Progenitor cell of endocrine pancreas (in vitro differentiated cells): ENCODE data around the gene STK32B. TPM values are rescaled to one million over a fixed set of nuclear protein-coding genes. Genes with fewer than 3 reads are reported as not detected.

Experiments used
- DNase-seq: peaks from one replicate; pipeline ENCODE4 v3.0.0; 2021; ENCODE audit warnings: low spot score; ENCODE audit not compliant: unreplicated experiment
- H3K27ac Mint-ChIP-seq: 2 replicates; pipeline ENCODE4 v1.8.0; 2021; ENCODE audit warnings: mild to moderate bottlenecking, moderate library complexity, mixed read lengths
- H3K27me3 Mint-ChIP-seq: 2 replicates; pipeline ENCODE4 v1.8.0; 2021; ENCODE audit warnings: mixed read lengths
- H3K36me3 Mint-ChIP-seq: 2 replicates; pipeline ENCODE4 v1.8.0; 2022; ENCODE audit warnings: mixed read lengths; ENCODE audit not compliant: insufficient read depth
- H3K4me1 Mint-ChIP-seq: 2 replicates; pipeline ENCODE4 v1.8.0; 2021; ENCODE audit warnings: low read depth, mixed read lengths
- H3K4me3 Mint-ChIP-seq: 2 replicates; pipeline ENCODE4 v1.8.0; 2021; ENCODE audit warnings: low read depth, mild to moderate bottlenecking, moderate library complexity, mixed read lengths
- H3K9me3 Mint-ChIP-seq: 2 replicates; pipeline ENCODE4 v1.8.0; 2021; ENCODE audit warnings: low read depth, mixed read lengths
- total RNA-seq: library from RNA; stranded (reverse); gene quantifications from 2 replicates; pipeline ENCODE4 v1.2.1, GENCODE V29; 2021
- TF ChIP-seq, protein P1 (sequence below): fragments of 200-600 bp; sonication (generic); IDR thresholded peaks from one replicate; pipeline ENCODE4 v1.5.0; 2021; ENCODE audit warnings: antibody characterized with exemption, mild to moderate bottlenecking; ENCODE audit not compliant: unreplicated experiment

STK32B gene
- total RNA-seq, 1 donor from 2014 or later = 0.36 TPM

DNA sequence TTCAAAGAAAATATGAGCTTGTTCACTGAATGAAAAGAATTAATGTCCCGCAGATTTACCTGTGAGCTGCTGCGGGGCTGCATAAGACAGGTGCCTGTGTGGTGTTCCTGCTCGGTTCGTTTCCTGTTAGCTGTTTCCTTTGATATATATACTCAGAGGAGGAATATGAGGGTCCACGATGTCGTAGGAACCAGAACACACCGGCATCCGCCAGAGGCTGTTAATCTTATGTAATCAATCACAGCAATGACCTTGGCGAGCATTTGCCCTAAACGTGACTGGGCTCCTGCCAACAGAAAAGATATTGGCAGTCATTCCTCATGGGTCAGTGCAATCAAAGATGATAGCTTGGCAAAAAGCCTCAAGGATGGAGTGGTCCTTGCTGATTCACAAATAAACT lies 396.9 kb downstream of the STK32B start:
- Mint-ChIP-seq H3K4me3 (no peak overlapping the region), H3K36me3 (no peaks in the 10 kb centered on the region), H3K9me3 (no peaks in the 10 kb centered on the region), H3K27me3 (no peaks in the 10 kb centered on the region), H3K4me1 (no peaks in the 10 kb centered on the region), H3K27ac (no peak overlapping the region)
- DNase-seq = no peak
- TF ChIP-seq, protein P1, sequence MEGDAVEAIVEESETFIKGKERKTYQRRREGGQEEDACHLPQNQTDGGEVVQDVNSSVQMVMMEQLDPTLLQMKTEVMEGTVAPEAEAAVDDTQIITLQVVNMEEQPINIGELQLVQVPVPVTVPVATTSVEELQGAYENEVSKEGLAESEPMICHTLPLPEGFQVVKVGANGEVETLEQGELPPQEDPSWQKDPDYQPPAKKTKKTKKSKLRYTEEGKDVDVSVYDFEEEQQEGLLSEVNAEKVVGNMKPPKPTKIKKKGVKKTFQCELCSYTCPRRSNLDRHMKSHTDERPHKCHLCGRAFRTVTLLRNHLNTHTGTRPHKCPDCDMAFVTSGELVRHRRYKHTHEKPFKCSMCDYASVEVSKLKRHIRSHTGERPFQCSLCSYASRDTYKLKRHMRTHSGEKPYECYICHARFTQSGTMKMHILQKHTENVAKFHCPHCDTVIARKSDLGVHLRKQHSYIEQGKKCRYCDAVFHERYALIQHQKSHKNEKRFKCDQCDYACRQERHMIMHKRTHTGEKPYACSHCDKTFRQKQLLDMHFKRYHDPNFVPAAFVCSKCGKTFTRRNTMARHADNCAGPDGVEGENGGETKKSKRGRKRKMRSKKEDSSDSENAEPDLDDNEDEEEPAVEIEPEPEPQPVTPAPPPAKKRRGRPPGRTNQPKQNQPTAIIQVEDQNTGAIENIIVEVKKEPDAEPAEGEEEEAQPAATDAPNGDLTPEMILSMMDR = no peak

DNA sequence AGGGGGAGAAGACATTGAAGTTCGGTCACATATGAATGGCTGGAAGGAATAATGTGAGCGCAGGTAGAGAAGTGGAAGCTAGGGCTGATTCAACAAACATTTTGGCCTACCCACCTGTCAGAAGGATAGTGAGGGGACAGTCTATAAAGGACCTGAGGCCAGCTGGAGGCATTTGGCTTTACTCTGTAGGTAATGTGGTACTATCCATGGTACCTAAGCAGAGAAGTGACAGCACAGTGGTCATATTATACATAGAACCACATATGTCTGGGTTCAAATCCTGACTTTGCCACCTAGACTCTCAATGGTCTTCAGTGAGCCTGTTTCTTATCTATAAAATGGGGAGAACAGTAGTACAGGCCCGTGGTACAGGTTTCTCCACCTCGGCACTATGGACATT lies 400.0 kb downstream of the STK32B start:
- H3K4me1 Mint-ChIP-seq = no peaks in the 10 kb centered on the region
- TF ChIP-seq, protein P1 = no peak
- no peaks in the 10 kb centered on the region for H3K9me3 Mint-ChIP-seq
- H3K27me3 Mint-ChIP-seq = no peaks in the 10 kb centered on the region
- no peak overlapping the region for H3K4me3 Mint-ChIP-seq
- DNase-seq = no peak
- no peaks in the 10 kb centered on the region for H3K36me3 Mint-ChIP-seq
- H3K27ac Mint-ChIP-seq = no peak overlapping the region

DNA sequence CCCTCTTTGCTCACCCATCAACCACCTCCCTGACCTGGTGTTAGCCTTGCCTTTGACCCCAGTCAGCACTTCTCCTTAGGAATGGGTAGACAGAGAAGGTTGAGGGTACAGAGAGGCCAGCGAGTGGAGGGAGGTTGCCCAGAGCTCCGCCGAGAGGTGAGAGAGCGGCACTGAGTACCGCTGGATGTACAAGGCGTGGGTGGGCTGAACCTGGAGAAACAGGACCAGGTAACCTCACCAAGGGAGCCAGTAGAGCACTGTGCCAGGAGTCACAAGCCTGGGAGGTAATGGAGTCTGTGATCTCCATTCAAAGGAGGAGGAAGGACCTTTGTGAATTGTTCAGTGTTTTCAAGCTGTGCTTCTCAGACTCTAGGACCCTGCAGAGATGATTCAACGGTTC lies 400.9 kb downstream of the STK32B start:
- no peak overlapping the region for H3K27ac Mint-ChIP-seq
- no peaks in the 10 kb centered on the region for H3K27me3 Mint-ChIP-seq
- no peaks in the 10 kb centered on the region for H3K9me3 Mint-ChIP-seq
- H3K4me3 Mint-ChIP-seq = no peak overlapping the region
- no peak for DNase-seq
- H3K36me3 Mint-ChIP-seq = no peaks in the 10 kb centered on the region
- no peaks in the 10 kb centered on the region for H3K4me1 Mint-ChIP-seq
- TF ChIP-seq, protein P1 = no peak

DNA sequence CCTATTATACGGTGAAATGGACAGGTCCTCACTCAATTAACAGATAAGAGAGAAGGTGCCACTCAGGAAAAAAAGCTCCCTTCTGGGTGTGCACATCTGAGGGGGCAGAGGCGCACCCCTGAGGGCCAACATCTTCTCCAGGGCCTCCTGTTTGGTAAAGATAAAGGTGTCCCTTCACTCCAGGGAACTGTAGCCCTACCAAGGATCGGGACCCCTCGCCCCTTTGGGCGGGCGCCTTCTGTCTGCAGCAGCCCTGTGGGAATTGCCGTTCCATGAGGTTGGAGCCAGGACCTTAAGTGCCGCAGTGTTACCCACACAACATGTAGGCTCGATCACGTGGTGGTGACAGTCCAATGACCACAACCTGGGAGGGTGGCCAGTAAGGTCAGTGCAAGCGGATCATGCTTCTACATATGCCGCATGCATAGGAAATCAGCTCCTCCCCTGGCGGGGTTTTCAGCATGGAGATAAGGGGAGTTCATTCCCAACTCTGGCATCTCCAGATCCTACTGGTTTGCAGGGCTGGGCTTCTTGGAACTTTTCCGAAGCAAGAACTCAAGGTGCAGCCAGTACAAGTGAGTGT lies 403.8 kb downstream of the STK32B start:
- H3K4me3 Mint-ChIP-seq = no peak overlapping the region
- H3K9me3 Mint-ChIP-seq = no peaks in the 10 kb centered on the region
- no peaks in the 10 kb centered on the region for H3K27me3 Mint-ChIP-seq
- H3K36me3 Mint-ChIP-seq = no peaks in the 10 kb centered on the region
- TF ChIP-seq, protein P1 = no peak
- H3K4me1 Mint-ChIP-seq = no peaks in the 10 kb centered on the region
- no peak for DNase-seq
- no peak overlapping the region for H3K27ac Mint-ChIP-seq

DNA sequence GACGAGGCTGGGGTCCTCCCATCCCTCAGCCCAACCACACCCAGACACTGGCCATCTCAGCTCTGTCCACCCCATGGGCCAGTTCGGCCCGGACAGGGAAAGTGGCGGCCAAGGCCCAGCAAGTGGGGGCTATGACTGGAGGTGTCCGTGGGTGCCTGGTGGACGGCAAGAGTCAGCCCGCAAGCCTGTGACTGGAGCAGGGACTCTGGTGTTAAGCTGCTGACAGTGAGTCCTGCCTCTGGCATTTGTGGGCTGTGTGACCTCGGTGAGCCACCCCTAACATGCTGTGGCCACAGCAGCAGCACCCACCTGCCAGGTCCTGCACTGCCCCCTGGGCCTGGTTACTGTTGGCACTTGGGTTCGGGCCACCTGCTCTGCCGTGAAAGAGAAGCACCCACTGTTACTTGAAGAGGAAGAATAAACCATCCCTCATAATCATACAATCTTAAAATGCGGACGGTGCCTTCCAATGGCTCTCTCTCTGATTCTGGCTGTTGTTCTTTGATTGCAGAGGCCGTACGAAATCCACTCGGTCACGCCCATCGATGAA lies 405.1 kb downstream of the STK32B start:
- Mint-ChIP-seq H3K36me3 (no peaks in the 10 kb centered on the region), H3K27ac (no peak overlapping the region), H3K27me3 (no peaks in the 10 kb centered on the region), H3K9me3 (no peaks in the 10 kb centered on the region), H3K4me3 (no peak overlapping the region), H3K4me1 (no peaks in the 10 kb centered on the region)
- TF ChIP-seq, protein P1 = no peak
- DNase-seq = no peak
